HEK293 (cell line): ENCODE results near the gene NOC4L.
A peak's percentile ranks its signal among the peaks of the same experiment; 100 is the strongest.

Source experiments
- CTCF ChIA-PET: fragments of 350-600 bp; formaldehyde crosslinking; extraction: SDS; loops from one replicate; lab custom pipeline; 2021; ENCODE audit warnings: antibody characterized with exemption; lab: Yijun Ruan, JAX
- POLR2A ChIA-PET: fragments of 300-600 bp; formaldehyde crosslinking; extraction: SDS; loops from one replicate; lab custom pipeline; 2020; ENCODE audit warnings: antibody characterized with exemption, inconsistent platforms; lab: Yijun Ruan, JAX
- H3K27ac ChIP-seq: fragments of 200-500 bp; sonication (Bioruptor generic); 2 replicates; pipeline ENCODE4 v1.5.1; 2014; ENCODE audit warnings: low read depth, low read length, control low read depth, inconsistent platforms; ENCODE audit errors: extremely low read depth
- H3K36me3 ChIP-seq, 2 experiments: fragments of 200-500 bp in 1 of 2; sonication (Bioruptor generic) in 1 of 2; 1 replicate in 1 of 2; 2 replicates in 1 of 2; pipeline ENCODE4 v1.5.1; 2014 to 2017; ENCODE audit warnings: inconsistent platforms in 2 of 2, low read length in 2 of 2; ENCODE audit not compliant: control insufficient read depth in 2 of 2, insufficient read depth in 1 of 2
- H3K4me1 ChIP-seq: fragments of 200-500 bp; sonication (Bioruptor generic); 2 replicates; pipeline ENCODE4 v1.5.1; 2014; ENCODE audit warnings: mild to moderate bottlenecking, low read length, inconsistent platforms; ENCODE audit not compliant: control insufficient read depth, insufficient read depth
- H3K4me3 ChIP-seq: 2 replicates; pipeline ENCODE4 v1.5.1; 2011; ENCODE audit warnings: low read depth, mild to moderate bottlenecking, control low read depth, low read length, moderate library complexity
- H3K9me3 ChIP-seq: fragments of 200-500 bp; sonication (Bioruptor generic); 2 replicates; pipeline ENCODE4 v1.5.1; 2014; ENCODE audit warnings: low read depth, low read length, inconsistent platforms; ENCODE audit not compliant: control insufficient read depth, insufficient read depth
- BCL11B ChIP-seq: fragments of 450-650 bp; formaldehyde crosslinking; IDR thresholded peaks from 2 replicates; pipeline ENCODE4 v1.5.1; 2016; ENCODE audit warnings: low read depth, missing biosample characterization, missing genetic modification characterization
- KLF7 ChIP-seq: fragments of 450-650 bp; formaldehyde crosslinking; IDR thresholded peaks from 2 replicates; pipeline ENCODE4 v1.5.1; 2016; ENCODE audit warnings: missing biosample characterization, missing genetic modification characterization, borderline replicate concordance
- MEIS1 ChIP-seq: sonication (generic); formaldehyde crosslinking; IDR thresholded peaks from 2 replicates; pipeline ENCODE4 v1.8.1; 2022; ENCODE audit warnings: missing genetic modification reagents, mild to moderate bottlenecking, borderline replicate concordance
- OSR2 ChIP-seq: fragments of 450-650 bp; formaldehyde crosslinking; IDR thresholded peaks from 2 replicates; pipeline ENCODE4 v1.5.1; 2016; ENCODE audit warnings: missing biosample characterization, missing genetic modification characterization
- SETDB1 ChIP-seq: IDR thresholded peaks from one replicate; pipeline ENCODE4 v1.6.1; 2017; ENCODE audit warnings: mild to moderate bottlenecking, low read length, moderate library complexity, mixed read lengths; ENCODE audit not compliant: insufficient read length
- SP7 ChIP-seq: fragments of 450-650 bp; formaldehyde crosslinking; IDR thresholded peaks from 2 replicates; pipeline ENCODE4 v1.5.1; 2016; ENCODE audit warnings: missing biosample characterization, missing genetic modification characterization
- ZFP41 ChIP-seq: fragments of 450-650 bp; formaldehyde crosslinking; IDR thresholded peaks from 2 replicates; pipeline ENCODE4 v1.5.1; 2016; ENCODE audit warnings: missing biosample characterization, missing genetic modification characterization, borderline replicate concordance
- ZFP69B ChIP-seq: fragments of 450-650 bp; formaldehyde crosslinking; IDR thresholded peaks from 2 replicates; pipeline ENCODE4 v1.5.1; 2016; ENCODE audit warnings: missing biosample characterization, missing genetic modification characterization
- ZNF175 ChIP-seq: fragments of 450-650 bp; formaldehyde crosslinking; IDR thresholded peaks from 2 replicates; pipeline ENCODE4 v1.5.1; 2016; ENCODE audit warnings: missing biosample characterization, missing genetic modification characterization
- ZNF223 ChIP-seq: fragments of 450-650 bp; formaldehyde crosslinking; IDR thresholded peaks from 2 replicates; pipeline ENCODE4 v1.5.1; 2016; ENCODE audit warnings: missing biosample characterization, missing genetic modification characterization
- ZNF350 ChIP-seq: fragments of 450-650 bp; formaldehyde crosslinking; IDR thresholded peaks from 2 replicates; pipeline ENCODE4 v1.5.0; 2017; ENCODE audit warnings: missing biosample characterization, mild to moderate bottlenecking, missing genetic modification characterization
- ZNF354C ChIP-seq: fragments of 450-650 bp; formaldehyde crosslinking; IDR thresholded peaks from 2 replicates; pipeline ENCODE4 v1.5.1; 2016; ENCODE audit warnings: missing biosample characterization, missing genetic modification characterization, low read depth, borderline replicate concordance
- ZNF394 ChIP-seq: fragments of 450-650 bp; formaldehyde crosslinking; IDR thresholded peaks from 2 replicates; pipeline ENCODE4 v1.5.1; 2016; ENCODE audit warnings: missing biosample characterization, missing genetic modification characterization, mild to moderate bottlenecking, moderate library complexity, borderline replicate concordance
- ZNF624 ChIP-seq: fragments of 450-650 bp; formaldehyde crosslinking; IDR thresholded peaks from 2 replicates; pipeline ENCODE4 v1.5.1; 2017; ENCODE audit warnings: missing biosample characterization, missing genetic modification characterization
- ZNF707 ChIP-seq: fragments of 450-650 bp; formaldehyde crosslinking; IDR thresholded peaks from 2 replicates; pipeline ENCODE4 v1.5.1; 2016; ENCODE audit warnings: missing biosample characterization, missing genetic modification characterization
- ZNF830 ChIP-seq: fragments of 450-650 bp; IDR thresholded peaks from 2 replicates; pipeline ENCODE4 v1.5.0; 2018; ENCODE audit warnings: missing biosample characterization, missing genetic modification characterization, low read depth, mild to moderate bottlenecking, moderate library complexity
- TF ChIP-seq, protein P1 (sequence below): fragments of 450-650 bp; formaldehyde crosslinking; IDR thresholded peaks from 2 replicates; pipeline ENCODE4 v1.5.1; 2016; ENCODE audit warnings: missing biosample characterization, missing genetic modification characterization
- TF ChIP-seq, protein P2 (sequence below): fragments of 450-650 bp; formaldehyde crosslinking; IDR thresholded peaks from 2 replicates; pipeline ENCODE4 v1.5.1; 2017; ENCODE audit warnings: missing biosample characterization, missing genetic modification characterization
- TF ChIP-seq, protein P3 (sequence below): fragments of 450-650 bp; formaldehyde crosslinking; IDR thresholded peaks from 2 replicates; pipeline ENCODE4; 2016; ENCODE audit warnings: missing biosample characterization, missing genetic modification characterization
- TF ChIP-seq, protein P4 (sequence below): fragments of 450-650 bp; formaldehyde crosslinking; IDR thresholded peaks from 2 replicates; pipeline ENCODE4 v1.5.1; 2016; ENCODE audit warnings: missing biosample characterization, missing genetic modification characterization

NOC4L gene

DNA sequence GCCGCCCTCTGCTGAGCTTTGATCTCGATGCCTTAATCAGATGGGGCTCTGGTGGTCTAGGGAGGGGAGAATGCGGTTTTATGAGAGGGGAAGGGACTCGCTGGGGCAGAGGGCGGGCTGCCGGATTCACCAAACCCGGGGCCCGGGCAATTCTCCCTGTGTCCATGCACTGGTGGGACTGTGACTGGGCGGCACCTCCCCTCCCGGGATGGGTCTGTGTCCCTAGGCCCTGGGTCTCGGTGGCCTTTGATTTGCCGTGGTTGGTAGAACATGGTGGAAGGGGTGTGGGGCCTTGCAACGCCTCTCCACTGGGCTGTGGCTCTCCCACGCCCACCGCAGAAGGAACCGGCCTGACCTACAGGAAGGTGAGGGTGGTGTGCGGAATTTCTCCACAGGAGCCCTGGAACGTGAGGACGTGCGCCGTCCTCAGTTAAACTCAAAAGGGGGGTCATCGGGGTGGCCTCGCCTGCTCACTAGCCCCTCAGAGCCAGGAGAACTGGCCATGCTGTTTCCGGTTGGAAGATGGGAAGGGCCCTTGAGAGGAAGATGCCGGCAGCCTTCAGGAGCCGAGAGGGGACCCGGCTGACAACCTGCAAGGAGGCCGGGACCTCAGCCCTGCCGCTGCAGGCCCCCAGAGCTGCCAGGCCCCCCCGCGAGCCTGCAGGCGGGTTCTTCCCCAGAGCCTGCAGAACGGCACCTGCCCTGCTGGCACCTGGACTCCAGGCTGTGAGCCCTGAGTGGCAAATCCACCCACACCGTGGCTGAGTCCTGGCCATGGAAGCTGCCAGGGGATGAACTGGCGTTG is 43.6 kb downstream of the NOC4L start:
- TF ChIP-seq ZNF175 (tag by site-specific recombination): no peak
- no peak for TF ChIP-seq ZFP41 (tag by site-specific recombination)
- no peak for TF ChIP-seq ZNF830 (tag by site-specific recombination)
- TF ChIP-seq, protein P1, sequence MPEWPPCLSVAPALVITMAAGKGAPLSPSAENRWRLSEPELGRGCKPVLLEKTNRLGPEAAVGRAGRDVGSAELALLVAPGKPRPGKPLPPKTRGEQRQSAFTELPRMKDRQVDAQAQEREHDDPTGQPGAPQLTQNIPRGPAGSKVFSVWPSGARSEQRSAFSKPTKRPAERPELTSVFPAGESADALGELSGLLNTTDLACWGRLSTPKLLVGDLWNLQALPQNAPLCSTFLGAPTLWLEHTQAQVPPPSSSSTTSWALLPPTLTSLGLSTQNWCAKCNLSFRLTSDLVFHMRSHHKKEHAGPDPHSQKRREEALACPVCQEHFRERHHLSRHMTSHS: no peak
- no peak for TF ChIP-seq ZNF223 (tag by site-specific recombination)
- CTCF ChIA-PET: interaction anchor here (0.6 kb wide), 1 partner anchor 167 kb away, joined by 3 read pairs; no protein-coding TSS in a partner anchor
- H3K4me1 ChIP-seq: peaks cover 10% of the 10 kb centered on the region
- H3K4me3 ChIP-seq: no peak overlapping the region
- H3K27ac ChIP-seq: no peak overlapping the region
- H3K9me3 ChIP-seq: no peaks in the 10 kb centered on the region
- POLR2A ChIA-PET: no interaction called here
- H3K36me3 ChIP-seq: no peaks in the 10 kb centered on the region

DNA sequence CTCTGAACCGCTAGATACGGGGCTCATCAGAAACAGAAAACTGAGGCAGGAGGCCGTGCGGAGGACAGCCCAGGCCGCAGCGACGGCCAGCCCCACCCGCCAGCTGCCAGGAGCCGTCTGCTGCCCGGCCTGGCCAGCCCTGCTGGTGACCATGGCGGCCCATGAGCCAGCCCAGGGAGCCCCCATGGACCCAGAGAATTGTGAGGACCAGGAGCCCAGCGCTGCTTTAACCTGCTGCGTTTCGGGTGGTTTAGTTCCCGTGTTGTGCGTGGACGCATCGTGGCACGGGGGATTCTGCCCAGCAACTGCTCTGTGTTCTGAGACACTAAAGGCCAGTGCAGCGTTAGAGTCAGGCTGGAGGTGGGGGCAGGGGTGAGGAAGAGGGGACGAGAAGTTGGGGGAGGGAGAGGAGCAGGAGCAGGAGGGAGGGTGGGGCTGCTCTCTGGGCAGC is 44.2 kb downstream of the NOC4L start:
- Histone ChIP-seq H3K27ac (no peak overlapping the region), H3K9me3 (no peaks in the 10 kb centered on the region), H3K4me1 (peaks cover 10% of the 10 kb centered on the region), H3K4me3 (no peak overlapping the region), H3K36me3 (no peaks in the 10 kb centered on the region)
- ChIA-PET POLR2A (no interaction called here), CTCF (interaction anchor here (0.7 kb wide), 1 partner anchor 35 kb away, joined by 3 read pairs; no protein-coding TSS in a partner anchor)
- no peak for TF ChIP-seq ZNF624 (tag by site-specific recombination)
- TF ChIP-seq, protein P2, sequence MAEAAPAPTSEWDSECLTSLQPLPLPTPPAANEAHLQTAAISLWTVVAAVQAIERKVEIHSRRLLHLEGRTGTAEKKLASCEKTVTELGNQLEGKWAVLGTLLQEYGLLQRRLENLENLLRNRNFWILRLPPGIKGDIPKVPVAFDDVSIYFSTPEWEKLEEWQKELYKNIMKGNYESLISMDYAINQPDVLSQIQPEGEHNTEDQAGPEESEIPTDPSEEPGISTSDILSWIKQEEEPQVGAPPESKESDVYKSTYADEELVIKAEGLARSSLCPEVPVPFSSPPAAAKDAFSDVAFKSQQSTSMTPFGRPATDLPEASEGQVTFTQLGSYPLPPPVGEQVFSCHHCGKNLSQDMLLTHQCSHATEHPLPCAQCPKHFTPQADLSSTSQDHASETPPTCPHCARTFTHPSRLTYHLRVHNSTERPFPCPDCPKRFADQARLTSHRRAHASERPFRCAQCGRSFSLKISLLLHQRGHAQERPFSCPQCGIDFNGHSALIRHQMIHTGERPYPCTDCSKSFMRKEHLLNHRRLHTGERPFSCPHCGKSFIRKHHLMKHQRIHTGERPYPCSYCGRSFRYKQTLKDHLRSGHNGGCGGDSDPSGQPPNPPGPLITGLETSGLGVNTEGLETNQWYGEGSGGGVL (tag by site-specific recombination): 0 out of 2 replicates have a peak, but pooled peaks have one; percentile 24

DNA sequence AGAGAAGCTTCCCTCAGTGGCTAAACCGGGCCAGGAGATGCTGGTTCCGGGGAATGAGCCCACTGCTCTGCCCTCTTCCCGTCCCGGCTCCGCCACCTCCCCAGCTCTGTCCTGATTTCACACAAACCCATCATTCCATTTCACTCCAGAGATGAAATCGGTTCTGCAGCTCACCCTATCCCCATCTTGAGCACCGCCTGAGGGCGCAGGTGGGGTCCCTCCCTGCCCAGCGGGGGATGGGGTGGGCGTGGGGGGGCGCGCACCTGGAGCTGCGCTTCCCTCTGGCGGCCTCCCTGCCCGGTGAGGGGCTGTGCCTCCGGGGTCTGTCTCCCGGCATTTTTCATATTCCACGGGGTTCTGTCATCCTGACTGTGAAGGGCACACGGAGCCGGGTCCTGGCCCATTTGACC is 44.7 kb downstream of the NOC4L start:
- Histone ChIP-seq H3K36me3 (no peaks in the 10 kb centered on the region), H3K27ac (peak overlapping the region; percentile 39; the same call in 1 of the 2 replicates), H3K4me3 (no peak overlapping the region; the same call in 1 of the 2 replicates), H3K9me3 (no peaks in the 10 kb centered on the region), H3K4me1 (peaks cover 10% of the 10 kb centered on the region)
- CTCF ChIA-PET: interaction anchor here (0.6 to 0.7 kb wide), 2 partner anchors 35 to 324 kb away, joined by 3 read pairs; no protein-coding TSS in a partner anchor
- POLR2A ChIA-PET: interaction anchor here (0.6 kb wide), 1 partner anchor 35 kb away, joined by 4 read pairs; no protein-coding TSS in a partner anchor
- TF ChIP-seq ZNF350 (tag by site-specific recombination): no peak
- TF ChIP-seq, protein P3, sequence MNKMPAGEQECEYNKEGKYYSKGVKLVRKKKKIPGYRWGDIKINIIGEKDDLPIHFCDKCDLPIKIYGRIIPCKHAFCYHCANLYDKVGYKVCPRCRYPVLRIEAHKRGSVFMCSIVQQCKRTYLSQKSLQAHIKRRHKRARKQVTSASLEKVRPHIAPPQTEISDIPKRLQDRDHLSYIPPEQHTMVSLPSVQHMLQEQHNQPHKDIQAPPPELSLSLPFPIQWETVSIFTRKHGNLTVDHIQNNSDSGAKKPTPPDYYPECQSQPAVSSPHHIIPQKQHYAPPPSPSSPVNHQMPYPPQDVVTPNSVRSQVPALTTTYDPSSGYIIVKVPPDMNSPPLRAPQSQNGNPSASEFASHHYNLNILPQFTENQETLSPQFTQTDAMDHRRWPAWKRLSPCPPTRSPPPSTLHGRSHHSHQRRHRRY: no peak
- no peak for TF ChIP-seq MEIS1 (CRISPR knock-in tag)
- TF ChIP-seq ZNF394 (tag by site-specific recombination): no peak
- TF ChIP-seq SETDB1: no peak
- no peak for TF ChIP-seq KLF7
- no peak for TF ChIP-seq ZFP41 (tag by site-specific recombination)
- no peak for TF ChIP-seq ZNF707
- no peak for TF ChIP-seq OSR2 (tag by site-specific recombination)
- no peak for TF ChIP-seq SP7 (tag by site-specific recombination)
- TF ChIP-seq, protein P4, sequence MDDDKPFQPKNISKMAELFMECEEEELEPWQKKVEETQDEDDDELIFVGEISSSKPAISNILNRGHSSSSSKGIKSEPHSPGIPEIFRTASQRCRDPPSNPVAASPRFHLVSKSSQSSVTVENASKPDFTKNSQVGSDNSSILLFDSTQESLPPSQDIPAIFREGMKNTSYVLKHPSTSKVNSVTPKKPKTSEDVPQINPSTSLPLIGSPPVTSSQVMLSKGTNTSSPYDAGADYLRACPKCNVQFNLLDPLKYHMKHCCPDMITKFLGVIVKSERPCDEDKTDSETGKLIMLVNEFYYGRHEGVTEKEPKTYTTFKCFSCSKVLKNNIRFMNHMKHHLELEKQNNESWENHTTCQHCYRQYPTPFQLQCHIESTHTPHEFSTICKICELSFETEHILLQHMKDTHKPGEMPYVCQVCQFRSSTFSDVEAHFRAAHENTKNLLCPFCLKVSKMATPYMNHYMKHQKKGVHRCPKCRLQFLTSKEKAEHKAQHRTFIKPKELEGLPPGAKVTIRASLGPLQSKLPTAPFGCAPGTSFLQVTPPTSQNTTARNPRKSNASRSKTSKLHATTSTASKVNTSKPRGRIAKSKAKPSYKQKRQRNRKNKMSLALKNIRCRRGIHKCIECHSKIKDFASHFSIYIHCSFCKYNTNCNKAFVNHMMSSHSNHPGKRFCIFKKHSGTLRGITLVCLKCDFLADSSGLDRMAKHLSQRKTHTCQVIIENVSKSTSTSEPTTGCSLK (tag by site-specific recombination): no peak
- no peak for TF ChIP-seq BCL11B (tag by site-specific recombination)
- no peak for TF ChIP-seq ZFP69B
- TF ChIP-seq ZNF354C: no peak
